Fibroblast of lung (primary cell): Measurements from ENCODE around the gene CACNA2D3.

Experiments
- EZH2 ChIP-seq: IDR thresholded peaks from 2 replicates; pipeline ENCODE4 v1.5.1; 2012; ENCODE audit warnings: low read length, control low read depth, mild to moderate bottlenecking; ENCODE audit errors: missing control alignments
- TF ChIP-seq, protein P1 (sequence below), 2 donors: IDR thresholded peaks in 1 of 2; conservative IDR thresholded peaks in 1 of 2; 1 replicate in 1 of 2; 2 replicates in 1 of 2; pipeline ENCODE4 v1.5.1; 2011 to 2012; ENCODE audit warnings: low read length in 2 of 2, control low read depth in 1 of 2, inconsistent platforms in 1 of 2, low read depth in 1 of 2, mild to moderate bottlenecking in 1 of 2

DNA sequence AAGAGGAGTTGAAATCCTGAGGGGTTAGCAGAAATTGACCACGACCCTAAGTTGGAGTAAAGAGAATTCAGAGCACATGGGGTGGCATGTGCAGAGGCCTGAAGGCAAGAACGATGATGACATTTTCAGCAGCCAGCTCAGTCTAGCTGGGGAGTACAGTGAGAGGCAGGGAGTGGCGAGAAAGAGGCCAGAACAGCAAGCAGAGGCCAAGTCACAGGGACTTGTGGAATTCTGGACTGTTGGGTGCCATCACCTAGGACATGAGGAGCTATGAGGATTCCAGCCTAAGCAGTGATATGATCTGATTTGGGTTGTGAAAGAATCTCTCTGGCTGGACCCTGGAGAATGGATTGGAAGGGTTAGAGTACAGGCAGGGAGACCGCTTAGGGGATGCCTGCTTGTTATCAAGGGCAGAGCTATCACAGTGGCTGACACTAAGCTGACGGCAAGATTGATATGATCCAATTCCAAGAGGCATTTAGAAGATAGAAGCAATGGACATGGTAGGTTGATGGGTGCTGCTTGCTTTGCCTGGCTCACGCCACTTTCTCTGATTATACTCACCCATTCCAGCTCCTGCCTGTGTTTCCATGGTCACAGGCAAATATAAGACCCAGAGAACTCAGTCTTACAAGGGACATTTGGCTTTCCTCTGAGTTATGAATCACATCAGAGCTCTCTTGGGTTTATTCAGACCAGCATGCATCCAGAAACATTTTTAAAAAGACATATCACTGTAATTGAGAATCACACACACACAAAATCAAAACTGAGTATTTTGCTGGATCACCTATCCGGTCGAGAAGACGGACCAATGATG is 739.1 kb downstream of the CACNA2D3 start:
- TF ChIP-seq, protein P1, sequence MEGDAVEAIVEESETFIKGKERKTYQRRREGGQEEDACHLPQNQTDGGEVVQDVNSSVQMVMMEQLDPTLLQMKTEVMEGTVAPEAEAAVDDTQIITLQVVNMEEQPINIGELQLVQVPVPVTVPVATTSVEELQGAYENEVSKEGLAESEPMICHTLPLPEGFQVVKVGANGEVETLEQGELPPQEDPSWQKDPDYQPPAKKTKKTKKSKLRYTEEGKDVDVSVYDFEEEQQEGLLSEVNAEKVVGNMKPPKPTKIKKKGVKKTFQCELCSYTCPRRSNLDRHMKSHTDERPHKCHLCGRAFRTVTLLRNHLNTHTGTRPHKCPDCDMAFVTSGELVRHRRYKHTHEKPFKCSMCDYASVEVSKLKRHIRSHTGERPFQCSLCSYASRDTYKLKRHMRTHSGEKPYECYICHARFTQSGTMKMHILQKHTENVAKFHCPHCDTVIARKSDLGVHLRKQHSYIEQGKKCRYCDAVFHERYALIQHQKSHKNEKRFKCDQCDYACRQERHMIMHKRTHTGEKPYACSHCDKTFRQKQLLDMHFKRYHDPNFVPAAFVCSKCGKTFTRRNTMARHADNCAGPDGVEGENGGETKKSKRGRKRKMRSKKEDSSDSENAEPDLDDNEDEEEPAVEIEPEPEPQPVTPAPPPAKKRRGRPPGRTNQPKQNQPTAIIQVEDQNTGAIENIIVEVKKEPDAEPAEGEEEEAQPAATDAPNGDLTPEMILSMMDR (conservative IDR thresholded peaks at IDR 0.05 in 1 of 2, IDR thresholded peaks at IDR 0.05 in 1 of 2; ENCODE audit: low read depth in 1 of 2, low read length in 2 of 2) = no peak
- TF ChIP-seq EZH2 = no peak
